Measurements from ENCODE around the gene TP53I11. TPM values are rescaled to one million over a fixed set of nuclear protein-coding genes. Genes with fewer than 3 reads are reported as not detected.

The TP53I11 gene
- total RNA-seq, 4 donors from 2014 or later = 21.7 to 34.0 (median 30.9) TPM

DNA sequence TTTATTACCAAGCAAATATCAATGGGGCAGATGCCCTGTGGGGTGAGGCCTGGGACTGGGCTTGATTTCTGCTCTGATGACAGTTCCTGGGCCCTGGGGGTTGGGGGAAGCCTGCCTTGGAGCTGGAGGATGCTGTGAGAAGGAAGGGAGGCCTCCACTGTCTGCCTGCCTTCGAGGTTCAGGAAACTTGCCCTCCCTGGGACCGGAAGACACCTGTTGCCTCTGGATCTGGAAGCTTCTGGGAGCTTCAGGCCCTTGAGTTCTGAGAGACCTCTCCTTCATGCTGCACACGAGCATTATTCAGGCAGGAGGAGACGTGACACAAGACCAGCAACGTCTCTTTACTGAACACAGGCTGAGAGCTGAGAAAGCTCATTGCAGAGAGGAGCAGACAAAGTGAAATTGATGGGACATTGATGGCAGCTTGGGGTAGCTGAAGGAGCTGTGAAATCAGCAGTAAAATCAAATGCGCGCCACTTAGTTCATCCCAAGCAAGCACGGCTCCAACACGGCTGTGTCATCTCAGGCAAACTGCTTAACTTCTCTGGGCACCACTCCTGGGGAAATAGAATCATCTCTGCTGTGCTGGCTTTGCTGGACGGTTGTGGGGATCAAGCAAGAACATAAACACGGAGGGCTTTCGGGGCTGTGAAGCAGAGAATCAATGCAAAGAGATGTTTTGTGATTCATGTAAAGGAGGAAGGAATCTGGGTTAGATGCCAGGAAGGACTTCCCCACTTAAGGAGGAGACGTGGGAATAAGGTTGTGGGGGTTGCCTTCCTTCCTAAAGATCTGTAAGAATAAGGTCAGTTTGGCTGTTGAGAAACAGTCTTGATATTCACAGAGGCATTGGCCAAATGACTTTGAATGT lies 64.5 kb downstream of the TP53I11 start:
- intact Hi-C loops (cut with DNase I) = no loop called here
- no peak for TF ChIP-seq POLR2A (IDR thresholded peaks at IDR 0.05)
- TF ChIP-seq, protein P1, sequence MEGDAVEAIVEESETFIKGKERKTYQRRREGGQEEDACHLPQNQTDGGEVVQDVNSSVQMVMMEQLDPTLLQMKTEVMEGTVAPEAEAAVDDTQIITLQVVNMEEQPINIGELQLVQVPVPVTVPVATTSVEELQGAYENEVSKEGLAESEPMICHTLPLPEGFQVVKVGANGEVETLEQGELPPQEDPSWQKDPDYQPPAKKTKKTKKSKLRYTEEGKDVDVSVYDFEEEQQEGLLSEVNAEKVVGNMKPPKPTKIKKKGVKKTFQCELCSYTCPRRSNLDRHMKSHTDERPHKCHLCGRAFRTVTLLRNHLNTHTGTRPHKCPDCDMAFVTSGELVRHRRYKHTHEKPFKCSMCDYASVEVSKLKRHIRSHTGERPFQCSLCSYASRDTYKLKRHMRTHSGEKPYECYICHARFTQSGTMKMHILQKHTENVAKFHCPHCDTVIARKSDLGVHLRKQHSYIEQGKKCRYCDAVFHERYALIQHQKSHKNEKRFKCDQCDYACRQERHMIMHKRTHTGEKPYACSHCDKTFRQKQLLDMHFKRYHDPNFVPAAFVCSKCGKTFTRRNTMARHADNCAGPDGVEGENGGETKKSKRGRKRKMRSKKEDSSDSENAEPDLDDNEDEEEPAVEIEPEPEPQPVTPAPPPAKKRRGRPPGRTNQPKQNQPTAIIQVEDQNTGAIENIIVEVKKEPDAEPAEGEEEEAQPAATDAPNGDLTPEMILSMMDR (IDR thresholded peaks at IDR 0.05) = no peak
- no peak for DNase-seq
- 85 to 87% methylated on average over 13 of the region's 13 CpGs for WGBS, 2 donors
- Histone ChIP-seq H3K36me3 (no peaks in the 10 kb centered on the region), H3K4me1 (peaks cover 7 to 14% of the 10 kb centered on the region in 2 donors), H3K9me3 (no peaks in the 10 kb centered on the region), H3K27ac (no peak overlapping the region), H3K27me3 (no peaks in the 10 kb centered on the region), H3K4me3 (replicated peaks in 1 of 3) (no peak overlapping the region)

DNA sequence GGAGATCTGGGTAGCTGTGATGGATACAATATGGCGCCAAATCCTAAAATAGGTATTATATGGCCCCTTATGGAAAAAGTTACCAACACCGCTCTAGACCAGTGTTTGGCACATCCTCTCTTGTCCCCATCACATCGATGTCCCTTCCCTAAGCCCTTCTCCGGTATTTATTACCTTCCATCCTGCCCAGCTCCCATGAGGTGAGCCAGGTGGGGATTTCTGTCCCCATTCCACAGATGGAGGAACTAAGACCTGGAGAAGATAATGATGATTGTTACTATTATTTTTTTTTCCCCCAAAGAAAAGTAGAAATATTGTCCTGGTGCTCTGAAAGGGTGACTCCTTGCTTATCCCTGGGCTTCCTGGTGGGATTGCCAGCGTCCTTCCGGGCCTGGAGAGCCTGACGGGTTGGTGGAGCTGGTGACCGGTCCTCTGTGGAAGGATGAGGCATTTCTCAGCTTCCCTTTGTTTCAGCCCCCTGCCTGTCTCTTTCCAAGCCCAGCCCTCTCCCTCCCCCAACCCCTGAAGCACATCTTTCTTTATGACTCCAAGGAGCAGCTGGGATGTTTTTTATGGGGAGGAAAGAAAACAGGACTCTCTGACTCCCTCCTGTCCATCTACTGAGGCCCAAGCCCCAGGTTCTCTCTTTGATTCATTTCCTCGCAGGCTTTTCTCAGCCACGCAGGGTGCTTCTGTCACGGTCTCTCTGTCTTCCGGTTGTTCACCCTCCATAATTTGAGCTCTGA lies 65.4 kb downstream of the TP53I11 start:
- peaks cover 10 to 22% of the 10 kb centered on the region in 2 donors for H3K4me1 ChIP-seq
- WGBS, 2 donors = 90 to 96% methylated on average over 12 of the region's 12 CpGs
- intact Hi-C loops (cut with DNase I) = no loop called here
- DNase-seq = no peak
- H3K36me3 ChIP-seq = no peaks in the 10 kb centered on the region
- H3K27ac ChIP-seq = no peak overlapping the region
- no peaks in the 10 kb centered on the region for H3K27me3 ChIP-seq
- H3K9me3 ChIP-seq = no peaks in the 10 kb centered on the region
- no peak overlapping the region for H3K4me3 ChIP-seq (replicated peaks in 1 of 3)
- TF ChIP-seq, protein P1 (IDR thresholded peaks at IDR 0.05) = no peak
- no peak for TF ChIP-seq POLR2A (IDR thresholded peaks at IDR 0.05)

DNA sequence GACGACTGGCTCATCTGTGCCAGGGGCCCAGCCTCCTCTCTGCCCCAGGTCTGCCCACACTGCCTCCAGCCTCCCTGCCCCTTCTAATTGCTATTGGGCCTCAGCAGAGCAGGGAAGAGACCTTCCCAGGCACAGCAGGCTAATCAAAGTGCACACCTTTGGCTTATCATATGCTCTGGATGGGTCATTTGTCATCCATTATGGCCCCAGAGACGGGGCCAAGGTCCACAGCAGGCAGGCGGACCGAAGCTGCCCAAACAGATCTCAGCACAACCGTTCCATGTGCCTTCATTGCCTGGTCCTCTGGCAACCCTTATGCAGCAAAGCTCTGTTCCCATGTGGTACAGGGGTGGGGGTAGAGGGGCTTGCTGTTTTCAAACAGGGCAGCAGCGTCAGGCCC lies 66.6 kb downstream of the TP53I11 start:
- H3K27ac ChIP-seq = no peak overlapping the region
- TF ChIP-seq, protein P1 (IDR thresholded peaks at IDR 0.05) = no peak
- no peak for TF ChIP-seq POLR2A (IDR thresholded peaks at IDR 0.05)
- 96 to 98% methylated on average over 3 to 6 of the region's 6 CpGs for WGBS, 2 donors

DNA sequence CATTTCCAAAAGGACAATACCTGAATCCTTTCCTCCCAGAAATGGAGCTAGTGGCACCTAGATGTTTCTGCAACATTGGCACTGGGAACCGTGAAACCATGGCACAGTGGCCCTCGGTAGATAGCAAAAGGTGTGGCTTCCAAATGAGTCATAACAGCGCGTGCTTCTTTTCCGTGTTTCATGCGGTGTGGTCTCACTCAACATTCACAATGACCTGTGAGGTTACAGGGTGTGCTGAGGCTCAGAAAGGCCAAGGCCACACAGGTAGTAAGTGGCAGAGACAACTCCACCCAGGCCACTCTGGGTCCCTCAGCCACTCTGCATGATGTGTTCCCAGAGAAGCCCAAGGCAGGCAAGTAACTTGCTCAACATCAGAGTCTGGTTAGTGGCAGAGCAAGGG lies 67.4 kb downstream of the TP53I11 start:
- H3K4me1 ChIP-seq = peaks cover 15 to 31% of the 10 kb centered on the region in 2 donors
- DNase-seq = no peak
- WGBS, 2 donors = 89 to 93% methylated on average over 6 of the region's 6 CpGs
- H3K9me3 ChIP-seq = no peaks in the 10 kb centered on the region
- intact Hi-C loops (cut with DNase I) = no loop called here
- no peaks in the 10 kb centered on the region for H3K36me3 ChIP-seq
- no peak overlapping the region for H3K4me3 ChIP-seq (replicated peaks in 1 of 3)
- no peak for TF ChIP-seq POLR2A (IDR thresholded peaks at IDR 0.05)
- TF ChIP-seq, protein P1 (IDR thresholded peaks at IDR 0.05) = no peak
- H3K27ac ChIP-seq = no peak overlapping the region
- H3K27me3 ChIP-seq = no peaks in the 10 kb centered on the region

More for the DNA sequence above, 66.6 kb downstream of the TP53I11 start:
- DNase-seq = no peak
- intact Hi-C loops (cut with DNase I) = no loop called here
- H3K9me3 ChIP-seq = no peaks in the 10 kb centered on the region
- peaks cover 15 to 31% of the 10 kb centered on the region in 2 donors for H3K4me1 ChIP-seq
- H3K36me3 ChIP-seq = no peaks in the 10 kb centered on the region
- no peak overlapping the region for H3K4me3 ChIP-seq (replicated peaks in 1 of 3)
- no peaks in the 10 kb centered on the region for H3K27me3 ChIP-seq

Other genes starting within 250 kb of the TP53I11 start
- gene TSPAN18, start 223.9 kb downstream of the TP53I11 start, total RNA-seq = 10 to 100 TPM in 1 of 4 donors, 1 to 10 TPM in 3; 3.6 to 12.4 (median 8.2) TPM
- 10 to 100 TPM in 3 of 4 donors, 1 to 10 TPM in 1; 8.6 to 53.3 (median 31.0) TPM for gene PRDM11, start 195.8 kb upstream of the TP53I11 start, total RNA-seq

All from thyroid gland (tissue), 4 donors.